ENCODE measurements around the gene TMOD1. TPM values are rescaled to one million over a fixed set of nuclear protein-coding genes. Genes with fewer than 3 reads are reported as not detected.

The TMOD1 gene
- total and polyA plus RNA-seq, 9 of the 15 experiments (the other 6 are each of a cell fraction or from before 2014, with no cell fraction given), result 7.1 to 41.2 (median 14.2) TPM

DNA sequence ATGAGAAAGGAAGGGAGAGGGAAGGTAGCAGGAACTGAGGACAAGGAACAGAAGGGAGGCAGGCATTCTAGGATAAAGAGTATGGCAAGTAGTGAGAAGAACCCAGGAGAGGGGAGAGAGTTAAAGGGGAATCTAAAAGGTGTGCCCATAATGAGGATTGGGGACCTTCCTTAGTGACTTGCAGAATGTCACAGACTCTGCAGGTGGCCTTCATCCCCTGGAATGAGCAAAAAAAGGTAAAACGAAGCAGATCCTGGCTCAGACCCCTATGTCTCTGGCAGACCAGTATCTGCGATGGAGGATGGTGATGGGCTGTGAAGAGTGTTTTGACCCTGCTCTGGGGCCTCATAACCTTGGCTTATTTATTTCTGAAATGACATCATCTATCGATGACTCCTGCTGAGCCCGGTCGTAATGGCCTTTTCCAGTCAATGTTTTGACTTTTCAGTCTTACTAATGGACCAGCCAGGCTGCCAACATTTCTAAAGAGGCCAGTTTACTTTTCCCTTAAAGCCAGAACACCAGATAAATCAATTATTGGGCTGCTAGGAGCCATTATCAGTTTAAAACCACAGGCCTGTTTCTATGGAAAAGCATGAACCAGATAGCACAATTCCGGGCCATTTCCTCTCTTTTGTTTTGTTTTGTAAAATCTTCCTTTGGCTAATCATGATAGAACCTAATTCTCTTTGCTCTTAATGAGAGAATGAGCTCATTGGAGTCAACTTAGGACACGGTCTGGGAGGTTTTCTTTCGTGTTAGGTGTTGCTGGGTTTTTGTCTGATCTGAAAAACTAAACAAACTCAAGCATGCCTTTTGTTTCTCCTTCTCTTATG, 3.1 kb downstream of the TMOD1 start (continued):
- no peak for TF ChIP-seq ZMIZ1 (IDR thresholded peaks at IDR 0.05; ENCODE audit: low read depth in 2 of 2, low read length in 2 of 2)
- TF ChIP-seq GTF2F1 (IDR thresholded peaks at IDR 0.05; ENCODE audit: low read depth, low read length), result no peak
- TF ChIP-seq SMARCB1 (IDR thresholded peaks at IDR 0.05; ENCODE audit: insufficient read length, low read depth), result peak; percentile 44
- no peak for TF ChIP-seq CEBPG (CRISPR knock-in tag; IDR thresholded peaks at IDR 0.05)
- TF ChIP-seq CEBPG (tag; conservative IDR thresholded peaks at IDR 0.05 in 1 of 2, IDR thresholded peaks at IDR 0.05 in 1 of 2), result no peak
- TF ChIP-seq, protein P1, sequence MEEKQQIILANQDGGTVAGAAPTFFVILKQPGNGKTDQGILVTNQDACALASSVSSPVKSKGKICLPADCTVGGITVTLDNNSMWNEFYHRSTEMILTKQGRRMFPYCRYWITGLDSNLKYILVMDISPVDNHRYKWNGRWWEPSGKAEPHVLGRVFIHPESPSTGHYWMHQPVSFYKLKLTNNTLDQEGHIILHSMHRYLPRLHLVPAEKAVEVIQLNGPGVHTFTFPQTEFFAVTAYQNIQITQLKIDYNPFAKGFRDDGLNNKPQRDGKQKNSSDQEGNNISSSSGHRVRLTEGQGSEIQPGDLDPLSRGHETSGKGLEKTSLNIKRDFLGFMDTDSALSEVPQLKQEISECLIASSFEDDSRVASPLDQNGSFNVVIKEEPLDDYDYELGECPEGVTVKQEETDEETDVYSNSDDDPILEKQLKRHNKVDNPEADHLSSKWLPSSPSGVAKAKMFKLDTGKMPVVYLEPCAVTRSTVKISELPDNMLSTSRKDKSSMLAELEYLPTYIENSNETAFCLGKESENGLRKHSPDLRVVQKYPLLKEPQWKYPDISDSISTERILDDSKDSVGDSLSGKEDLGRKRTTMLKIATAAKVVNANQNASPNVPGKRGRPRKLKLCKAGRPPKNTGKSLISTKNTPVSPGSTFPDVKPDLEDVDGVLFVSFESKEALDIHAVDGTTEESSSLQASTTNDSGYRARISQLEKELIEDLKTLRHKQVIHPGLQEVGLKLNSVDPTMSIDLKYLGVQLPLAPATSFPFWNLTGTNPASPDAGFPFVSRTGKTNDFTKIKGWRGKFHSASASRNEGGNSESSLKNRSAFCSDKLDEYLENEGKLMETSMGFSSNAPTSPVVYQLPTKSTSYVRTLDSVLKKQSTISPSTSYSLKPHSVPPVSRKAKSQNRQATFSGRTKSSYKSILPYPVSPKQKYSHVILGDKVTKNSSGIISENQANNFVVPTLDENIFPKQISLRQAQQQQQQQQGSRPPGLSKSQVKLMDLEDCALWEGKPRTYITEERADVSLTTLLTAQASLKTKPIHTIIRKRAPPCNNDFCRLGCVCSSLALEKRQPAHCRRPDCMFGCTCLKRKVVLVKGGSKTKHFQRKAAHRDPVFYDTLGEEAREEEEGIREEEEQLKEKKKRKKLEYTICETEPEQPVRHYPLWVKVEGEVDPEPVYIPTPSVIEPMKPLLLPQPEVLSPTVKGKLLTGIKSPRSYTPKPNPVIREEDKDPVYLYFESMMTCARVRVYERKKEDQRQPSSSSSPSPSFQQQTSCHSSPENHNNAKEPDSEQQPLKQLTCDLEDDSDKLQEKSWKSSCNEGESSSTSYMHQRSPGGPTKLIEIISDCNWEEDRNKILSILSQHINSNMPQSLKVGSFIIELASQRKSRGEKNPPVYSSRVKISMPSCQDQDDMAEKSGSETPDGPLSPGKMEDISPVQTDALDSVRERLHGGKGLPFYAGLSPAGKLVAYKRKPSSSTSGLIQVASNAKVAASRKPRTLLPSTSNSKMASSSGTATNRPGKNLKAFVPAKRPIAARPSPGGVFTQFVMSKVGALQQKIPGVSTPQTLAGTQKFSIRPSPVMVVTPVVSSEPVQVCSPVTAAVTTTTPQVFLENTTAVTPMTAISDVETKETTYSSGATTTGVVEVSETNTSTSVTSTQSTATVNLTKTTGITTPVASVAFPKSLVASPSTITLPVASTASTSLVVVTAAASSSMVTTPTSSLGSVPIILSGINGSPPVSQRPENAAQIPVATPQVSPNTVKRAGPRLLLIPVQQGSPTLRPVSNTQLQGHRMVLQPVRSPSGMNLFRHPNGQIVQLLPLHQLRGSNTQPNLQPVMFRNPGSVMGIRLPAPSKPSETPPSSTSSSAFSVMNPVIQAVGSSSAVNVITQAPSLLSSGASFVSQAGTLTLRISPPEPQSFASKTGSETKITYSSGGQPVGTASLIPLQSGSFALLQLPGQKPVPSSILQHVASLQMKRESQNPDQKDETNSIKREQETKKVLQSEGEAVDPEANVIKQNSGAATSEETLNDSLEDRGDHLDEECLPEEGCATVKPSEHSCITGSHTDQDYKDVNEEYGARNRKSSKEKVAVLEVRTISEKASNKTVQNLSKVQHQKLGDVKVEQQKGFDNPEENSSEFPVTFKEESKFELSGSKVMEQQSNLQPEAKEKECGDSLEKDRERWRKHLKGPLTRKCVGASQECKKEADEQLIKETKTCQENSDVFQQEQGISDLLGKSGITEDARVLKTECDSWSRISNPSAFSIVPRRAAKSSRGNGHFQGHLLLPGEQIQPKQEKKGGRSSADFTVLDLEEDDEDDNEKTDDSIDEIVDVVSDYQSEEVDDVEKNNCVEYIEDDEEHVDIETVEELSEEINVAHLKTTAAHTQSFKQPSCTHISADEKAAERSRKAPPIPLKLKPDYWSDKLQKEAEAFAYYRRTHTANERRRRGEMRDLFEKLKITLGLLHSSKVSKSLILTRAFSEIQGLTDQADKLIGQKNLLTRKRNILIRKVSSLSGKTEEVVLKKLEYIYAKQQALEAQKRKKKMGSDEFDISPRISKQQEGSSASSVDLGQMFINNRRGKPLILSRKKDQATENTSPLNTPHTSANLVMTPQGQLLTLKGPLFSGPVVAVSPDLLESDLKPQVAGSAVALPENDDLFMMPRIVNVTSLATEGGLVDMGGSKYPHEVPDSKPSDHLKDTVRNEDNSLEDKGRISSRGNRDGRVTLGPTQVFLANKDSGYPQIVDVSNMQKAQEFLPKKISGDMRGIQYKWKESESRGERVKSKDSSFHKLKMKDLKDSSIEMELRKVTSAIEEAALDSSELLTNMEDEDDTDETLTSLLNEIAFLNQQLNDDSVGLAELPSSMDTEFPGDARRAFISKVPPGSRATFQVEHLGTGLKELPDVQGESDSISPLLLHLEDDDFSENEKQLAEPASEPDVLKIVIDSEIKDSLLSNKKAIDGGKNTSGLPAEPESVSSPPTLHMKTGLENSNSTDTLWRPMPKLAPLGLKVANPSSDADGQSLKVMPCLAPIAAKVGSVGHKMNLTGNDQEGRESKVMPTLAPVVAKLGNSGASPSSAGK (IDR thresholded peaks at IDR 0.05), result no peak
- no peak for TF ChIP-seq TAF1 (IDR thresholded peaks at IDR 0.05; ENCODE audit: control insufficient read depth, extremely low read depth, insufficient read depth, low read length, severe bottlenecking)
- TF ChIP-seq TAL1 (IDR thresholded peaks at IDR 0.05), result no peak
- TF ChIP-seq ELF2 (CRISPR knock-in tag; IDR thresholded peaks at IDR 0.05), result no peak
- no peak for TF ChIP-seq HIVEP1 (CRISPR knock-in tag; IDR thresholded peaks at IDR 0.05)
- no peak for TF ChIP-seq ZFP36 (IDR thresholded peaks at IDR 0.05; ENCODE audit: low read depth, low read length, partially characterized antibody)
- TF ChIP-seq FOXA1 (IDR thresholded peaks at IDR 0.05; ENCODE audit: borderline replicate concordance), result no peak

Measured in K562 (cell line).